ENCODE measurements around the gene EHD1. TPM values are rescaled to one million over a fixed set of nuclear protein-coding genes. Genes with fewer than 3 reads are reported as not detected.
"Not testable (repeated sequence)": the region's sequence is repeated elsewhere in the genome, so short reads cannot be mapped to it uniquely, and the experiment has no call there.

Gene EHD1
- total RNA-seq, 1 donor from 2014 or later = 114 TPM

- Mint-ChIP-seq H3K27ac (ENCODE audit: unreplicated experiment) (no peak overlapping the region), H3K4me1 (ENCODE audit: low read depth, unreplicated experiment) (no peaks in the 10 kb centered on the region), H3K27me3 (ENCODE audit: unreplicated experiment) (peaks cover 2% of the 10 kb centered on the region), H3K4me3 (ENCODE audit: unreplicated experiment) (no peak overlapping the region), H3K36me3 (ENCODE audit: unreplicated experiment) (no peaks in the 10 kb centered on the region), H3K9me3 (ENCODE audit: unreplicated experiment) (peaks cover 5% of the 10 kb centered on the region)
- TF ChIP-seq CTCF (IDR thresholded peaks at IDR 0.05; ENCODE audit: partially characterized antibody, unreplicated experiment) = no peak
- DNase-seq = no peak
Observed at GRCh38 chr11:64823568-64824119, 54.8 kb downstream of the EHD1 start.

- no peak for DNase-seq
- TF ChIP-seq CTCF (IDR thresholded peaks at IDR 0.05; ENCODE audit: partially characterized antibody, unreplicated experiment) = no peak
- Mint-ChIP-seq H3K4me1 (ENCODE audit: low read depth, unreplicated experiment) (peaks cover 8% of the 10 kb centered on the region), H3K27ac (ENCODE audit: unreplicated experiment) (peak overlapping the region; percentile 28), H3K9me3 (ENCODE audit: unreplicated experiment) (peaks cover 6% of the 10 kb centered on the region), H3K4me3 (ENCODE audit: unreplicated experiment) (peak overlapping the region; percentile 0), H3K27me3 (ENCODE audit: unreplicated experiment) (peaks cover 6% of the 10 kb centered on the region), H3K36me3 (ENCODE audit: unreplicated experiment) (no peaks in the 10 kb centered on the region)
Observed at GRCh38 chr11:64817476-64817875, 60.9 kb downstream of the EHD1 start.

GRCh38 chr11:64815433-64815832, 63.0 kb downstream of the EHD1 start:
- H3K9me3 Mint-ChIP-seq (ENCODE audit: unreplicated experiment); H3K27me3 Mint-ChIP-seq (ENCODE audit: unreplicated experiment); H3K36me3 Mint-ChIP-seq (ENCODE audit: unreplicated experiment); DNase-seq; H3K27ac Mint-ChIP-seq (ENCODE audit: unreplicated experiment); H3K4me1 Mint-ChIP-seq (ENCODE audit: low read depth, unreplicated experiment): not testable (repeated sequence)
- H3K4me3 Mint-ChIP-seq (ENCODE audit: unreplicated experiment) = peak overlapping the region; percentile 36

- no peak for DNase-seq
- Mint-ChIP-seq H3K4me3 (ENCODE audit: unreplicated experiment) (no peak overlapping the region), H3K27ac (ENCODE audit: unreplicated experiment) (no peak overlapping the region), H3K4me1 (ENCODE audit: low read depth, unreplicated experiment) (peaks cover 8% of the 10 kb centered on the region), H3K9me3 (ENCODE audit: unreplicated experiment) (peaks cover 3% of the 10 kb centered on the region), H3K36me3 (ENCODE audit: unreplicated experiment) (no peaks in the 10 kb centered on the region), H3K27me3 (ENCODE audit: unreplicated experiment) (peaks cover 8% of the 10 kb centered on the region)
- TF ChIP-seq CTCF (IDR thresholded peaks at IDR 0.05; ENCODE audit: partially characterized antibody, unreplicated experiment) = no peak
Observed at GRCh38 chr11:64814712-64815187, 63.7 kb downstream of the EHD1 start.

- no peak for TF ChIP-seq CTCF (IDR thresholded peaks at IDR 0.05; ENCODE audit: partially characterized antibody, unreplicated experiment)
- no peak overlapping the region for H3K4me3 Mint-ChIP-seq (ENCODE audit: unreplicated experiment)
- no peak for DNase-seq
- no peak overlapping the region for H3K27ac Mint-ChIP-seq (ENCODE audit: unreplicated experiment)
- no peaks in the 10 kb centered on the region for H3K36me3 Mint-ChIP-seq (ENCODE audit: unreplicated experiment)
- H3K4me1 Mint-ChIP-seq (ENCODE audit: low read depth, unreplicated experiment) = peaks cover 12% of the 10 kb centered on the region
- H3K9me3 Mint-ChIP-seq (ENCODE audit: unreplicated experiment) = peaks cover 5% of the 10 kb centered on the region
- H3K27me3 Mint-ChIP-seq (ENCODE audit: unreplicated experiment) = peaks cover 8% of the 10 kb centered on the region
Observed at GRCh38 chr11:64813826-64814225, 64.6 kb downstream of the EHD1 start.
